GM18505 (cell line): ENCODE data around the gene NBL1.
"Not testable (repeated sequence)": the region's sequence is repeated elsewhere in the genome, so short reads cannot be mapped to it uniquely, and the experiment has no call there.

Experiments
- ATAC-seq: cut with Tn5 transposase; IDR thresholded peaks from one replicate; pipeline ENCODE4 v1.9.1; 2021; ENCODE audit not compliant: unreplicated experiment
- POLR2A ChIP-seq: IDR thresholded peaks from 4 replicates; pipeline ENCODE4 v1.6.1; 2011; ENCODE audit warnings: borderline replicate concordance; ENCODE audit not compliant: insufficient read depth, insufficient read length; ENCODE audit errors: extremely low read depth

The NBL1 gene

DNA sequence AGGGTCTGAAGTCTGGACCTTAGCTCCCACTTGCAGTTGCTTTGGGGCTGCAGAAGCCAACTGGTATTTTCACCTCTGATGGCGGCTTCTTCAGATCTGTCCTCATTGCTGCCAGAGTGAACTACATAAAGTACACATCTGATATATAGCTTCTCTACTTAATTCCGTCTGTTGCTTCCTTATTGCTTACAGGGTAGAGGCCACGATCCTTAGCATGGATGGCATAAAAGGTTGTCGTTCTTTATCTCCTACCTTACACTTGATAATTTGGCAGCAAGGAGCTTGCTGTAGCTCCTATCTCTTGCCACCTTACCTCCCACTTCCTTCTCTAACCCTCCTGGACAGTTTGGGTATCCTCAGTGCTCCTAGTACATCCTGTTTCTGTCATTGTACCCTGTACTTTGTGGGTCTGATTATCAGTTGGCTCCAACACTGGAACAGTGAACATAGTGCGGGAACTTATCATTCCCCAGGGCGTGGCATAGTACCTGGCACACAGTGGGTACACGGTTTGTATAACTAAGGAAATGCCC, 30.9 kb upstream of the NBL1 start:
- TF ChIP-seq POLR2A: no peak
- no peak for ATAC-seq

DNA sequence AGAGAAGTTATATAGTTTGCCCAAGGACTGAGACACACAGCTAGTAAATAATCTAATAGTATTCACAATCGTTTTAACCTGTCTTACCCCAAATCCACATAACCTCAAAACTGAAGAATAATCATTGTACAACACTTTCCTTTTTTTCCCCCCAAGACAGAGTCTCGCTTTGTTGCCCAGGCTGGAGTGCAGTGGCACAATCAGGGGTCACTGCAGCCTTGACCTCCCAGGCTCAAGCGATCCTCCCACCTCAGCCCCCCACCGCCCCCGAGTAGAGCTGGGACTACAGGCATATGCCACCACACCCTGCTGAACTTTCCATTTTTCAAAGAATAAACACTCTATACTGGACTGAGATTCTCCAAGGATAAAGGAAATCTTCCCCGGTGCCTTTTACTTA, 28.7 kb upstream of the NBL1 start:
- no peak for TF ChIP-seq POLR2A
- ATAC-seq: no peak

DNA sequence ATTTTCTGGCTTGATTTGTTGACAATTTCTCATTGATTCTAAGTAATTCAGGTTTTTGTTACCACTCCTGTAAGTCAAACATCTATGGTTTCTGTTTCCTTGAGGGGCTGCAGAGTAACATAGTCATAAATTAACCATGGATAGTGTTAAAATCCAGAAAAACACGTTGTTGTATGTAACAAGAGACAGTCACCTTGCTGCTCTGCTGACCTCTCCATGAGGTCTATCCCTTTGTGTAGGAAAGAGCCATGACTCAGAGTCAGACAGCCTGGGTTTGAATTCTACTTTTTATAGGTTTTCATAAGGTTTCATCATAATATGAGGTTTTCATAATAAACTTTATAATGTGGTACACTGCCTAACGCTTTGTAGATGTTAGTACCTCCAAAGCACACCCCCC, 27.6 kb upstream of the NBL1 start:
- ATAC-seq: no peak
- no peak for TF ChIP-seq POLR2A

DNA sequence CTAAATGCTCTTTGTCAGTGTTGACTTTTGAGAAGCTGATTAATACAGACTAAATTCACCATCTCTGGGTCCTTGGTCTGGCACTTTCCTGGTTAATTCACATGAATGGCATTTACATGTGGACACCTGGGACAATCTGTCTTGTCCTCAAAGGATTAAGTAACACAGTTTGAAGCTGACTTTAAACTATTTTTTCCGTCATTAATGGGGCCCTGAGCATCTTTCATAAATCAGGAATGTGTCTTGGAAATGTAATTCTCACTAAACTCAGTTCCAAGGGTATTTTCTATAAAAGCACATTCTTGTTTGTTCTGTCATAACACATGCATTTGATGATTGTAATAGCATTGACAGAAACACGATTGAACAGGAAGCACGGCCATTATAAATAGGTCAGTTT, 26.7 kb upstream of the NBL1 start:
- TF ChIP-seq POLR2A: no peak
- no peak for ATAC-seq

DNA sequence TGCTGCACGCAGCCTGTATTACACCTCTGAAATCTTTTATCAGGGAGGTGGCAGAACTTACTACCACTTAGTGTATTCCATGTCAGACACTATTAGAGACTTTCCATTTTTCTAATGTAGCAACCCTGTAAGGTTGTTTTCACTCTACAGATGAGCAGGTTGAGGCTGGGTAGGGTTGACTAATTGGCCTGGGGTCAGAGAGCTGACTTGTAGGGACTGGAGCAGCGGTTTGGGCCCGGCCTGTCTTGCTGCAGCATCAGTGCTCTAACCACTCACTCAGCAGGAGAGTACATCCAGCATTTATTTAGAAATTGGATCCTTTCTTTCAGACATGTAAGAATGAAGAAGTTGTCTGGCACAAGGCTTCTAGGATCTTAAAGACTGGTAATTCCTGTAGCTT, 25.7 kb upstream of the NBL1 start:
- TF ChIP-seq POLR2A: no peak
- ATAC-seq: no peak

DNA sequence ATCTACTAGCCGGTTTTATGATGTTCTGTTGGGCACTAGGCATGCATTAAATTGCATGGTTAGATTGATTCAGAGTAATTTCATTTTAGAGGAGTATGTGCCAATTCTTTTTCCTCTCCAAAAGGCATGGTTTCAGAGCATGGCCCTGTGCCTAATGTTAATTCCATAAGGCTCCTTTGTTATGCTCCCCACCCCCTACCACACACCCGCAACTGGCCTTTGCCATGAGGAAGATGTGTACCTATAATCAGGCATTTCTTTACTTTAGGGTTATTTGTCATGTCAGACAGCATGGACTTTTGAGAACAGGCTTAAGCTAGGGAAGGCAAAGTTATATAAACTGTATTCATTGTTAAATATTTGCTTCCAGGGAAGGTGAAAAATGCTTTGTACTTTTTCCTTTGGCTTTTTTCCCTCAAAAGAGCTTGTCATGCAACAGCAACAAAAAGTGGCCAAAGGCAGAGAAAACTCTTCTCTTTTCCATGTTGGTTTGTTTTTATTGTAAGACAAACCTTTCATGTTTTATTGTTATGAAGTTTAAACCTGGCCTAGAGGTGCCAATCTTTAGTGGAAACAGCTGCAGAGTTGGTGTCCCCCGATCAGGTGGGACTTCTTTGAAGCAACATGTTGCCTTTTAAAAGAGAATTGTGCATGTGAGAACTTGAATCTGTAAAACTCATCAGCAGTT, 24.3 kb upstream of the NBL1 start:
- ATAC-seq: no peak
- no peak for TF ChIP-seq POLR2A

DNA sequence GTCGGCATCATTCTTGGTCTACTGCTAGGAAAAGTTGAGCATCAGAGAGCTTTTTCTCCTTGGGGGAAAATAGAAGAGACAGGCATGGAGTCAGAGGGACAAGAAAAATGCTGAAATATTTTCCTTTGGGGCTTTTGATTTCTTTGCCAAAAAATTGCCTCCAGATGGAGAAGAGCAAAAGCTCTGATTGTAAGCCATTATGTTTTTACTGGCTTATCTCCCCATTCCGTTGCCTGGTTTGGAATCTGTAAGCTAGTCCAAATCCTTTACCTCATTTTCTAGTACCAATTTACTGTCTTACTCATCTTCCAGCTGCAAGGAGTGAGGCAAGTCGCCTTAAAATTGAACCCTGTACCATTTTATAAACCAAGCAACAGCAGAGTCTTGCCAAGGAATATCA, 23.3 kb upstream of the NBL1 start:
- no peak for ATAC-seq
- no peak for TF ChIP-seq POLR2A

DNA sequence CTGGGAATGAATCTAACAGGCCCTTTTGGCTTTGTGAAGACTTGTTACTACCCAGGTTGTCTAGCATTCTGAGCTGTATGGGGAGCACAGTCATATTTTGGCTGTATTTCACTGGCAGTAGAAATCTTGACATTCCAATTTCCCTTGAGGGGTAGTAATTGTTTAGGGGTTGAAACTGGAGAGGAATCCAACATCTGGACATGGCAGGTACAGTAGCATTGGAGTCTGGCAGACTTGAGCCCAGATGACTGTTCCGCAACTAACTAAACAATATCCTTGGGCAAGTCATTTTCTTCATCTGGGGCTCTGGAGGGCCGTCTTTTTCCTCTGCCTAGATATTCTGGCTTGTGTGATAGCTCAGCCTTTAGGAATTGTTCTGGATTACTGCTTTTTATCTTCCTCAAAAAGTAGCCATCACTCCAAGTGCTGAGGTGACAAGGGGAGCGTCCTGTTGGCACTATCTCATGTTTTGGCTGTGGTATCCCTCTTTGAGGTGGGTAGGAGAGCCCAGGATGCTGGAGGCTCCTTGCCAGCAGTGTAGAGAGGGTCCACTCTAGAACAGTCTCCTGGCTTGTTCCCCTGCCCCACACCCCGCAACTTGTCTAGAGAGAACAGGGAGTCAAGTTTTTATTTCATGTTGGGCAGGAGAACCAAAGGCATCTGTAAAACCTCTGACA, 22.7 kb upstream of the NBL1 start:
- ATAC-seq: no peak
- no peak for TF ChIP-seq POLR2A

DNA sequence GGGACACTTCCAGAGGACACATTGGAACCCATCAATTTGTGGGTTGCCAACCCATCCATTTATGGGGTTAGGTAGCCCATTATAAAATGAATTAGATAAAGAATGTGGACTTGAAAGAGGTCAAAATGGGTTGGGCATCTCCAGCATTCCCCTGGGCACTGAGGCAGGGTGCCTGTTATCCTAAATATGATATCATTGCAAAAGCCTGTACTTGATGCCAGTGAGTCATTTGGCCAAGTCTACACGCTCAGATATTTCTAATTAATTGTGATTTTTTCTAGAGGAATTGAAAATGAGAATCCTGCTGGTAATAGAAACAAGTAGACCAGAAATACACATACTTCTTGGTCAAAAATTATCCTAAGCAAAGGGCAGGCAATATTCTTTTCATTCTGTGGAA, 21.9 kb upstream of the NBL1 start:
- TF ChIP-seq POLR2A: no peak
- ATAC-seq: no peak

DNA sequence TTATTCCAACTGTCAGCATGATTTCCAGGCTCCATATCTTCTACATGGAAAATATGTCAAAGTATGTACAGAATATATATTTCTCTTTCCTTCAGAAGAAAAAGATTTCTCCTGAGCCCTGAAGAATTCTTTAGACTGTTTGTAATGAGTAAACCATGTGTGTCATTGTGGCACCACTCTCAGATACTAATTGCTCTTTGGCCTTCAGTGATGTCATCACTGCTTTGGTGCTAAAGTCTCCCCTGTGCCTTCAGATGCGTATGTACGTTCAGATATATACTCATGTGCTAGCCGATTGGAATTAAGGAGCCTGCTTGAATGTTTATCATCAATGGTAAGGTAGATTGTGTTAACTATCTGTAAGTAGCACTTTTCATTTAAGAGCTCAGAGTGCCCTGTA, 20.6 kb upstream of the NBL1 start:
- no peak for TF ChIP-seq POLR2A
- ATAC-seq: no peak

DNA sequence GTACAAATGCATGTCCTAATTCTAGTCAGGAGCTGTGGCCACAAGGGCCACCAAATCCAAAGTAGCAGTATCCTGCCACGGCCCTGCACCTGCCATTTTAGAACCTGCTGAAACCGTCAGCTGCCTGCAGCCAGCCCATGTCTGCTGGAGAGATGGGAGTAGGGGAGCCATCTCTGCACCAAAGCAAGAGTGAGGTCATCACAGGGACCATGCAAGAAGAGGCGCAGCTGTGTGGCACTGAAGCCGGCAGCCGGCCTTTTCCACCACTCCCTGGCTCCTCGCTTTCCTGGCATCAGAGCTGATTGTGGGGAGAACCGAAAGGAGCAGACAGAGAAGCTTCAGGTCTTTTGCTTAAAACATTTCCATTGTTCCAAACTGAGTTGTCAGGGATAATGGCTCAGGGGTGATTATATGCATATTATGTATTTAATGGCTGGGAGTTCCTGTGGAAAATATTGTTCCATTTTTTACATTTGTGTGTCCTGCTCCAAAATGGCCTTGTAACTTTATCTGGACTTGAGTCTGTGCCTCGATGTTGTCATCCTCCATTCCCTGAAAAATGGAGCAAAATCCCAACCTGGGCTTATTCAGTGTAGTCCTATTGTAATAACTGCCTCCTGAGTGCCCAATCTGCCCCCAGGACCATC, 18.7 kb upstream of the NBL1 start:
- no peak for ATAC-seq

DNA sequence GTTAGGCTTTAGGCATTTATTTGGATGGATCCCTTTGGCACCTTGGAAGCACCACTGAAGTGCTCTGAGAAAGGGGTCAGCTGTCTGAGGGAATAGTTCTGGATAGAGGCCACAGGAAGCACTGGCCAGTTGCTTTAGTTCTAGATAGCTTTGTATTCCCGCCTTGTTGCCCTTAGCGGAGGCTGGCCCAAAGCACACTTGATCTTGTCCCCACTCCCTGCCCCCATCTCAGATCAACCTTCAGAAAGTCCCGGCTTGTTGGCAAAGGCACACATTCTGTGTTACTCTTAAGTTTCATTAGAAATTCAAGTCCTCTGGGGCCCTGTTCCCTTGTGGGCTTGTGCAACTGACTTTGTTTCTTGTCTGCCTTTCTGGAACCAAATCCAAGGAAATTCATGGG, 15.2 kb upstream of the NBL1 start:
- no peak for ATAC-seq
- TF ChIP-seq POLR2A: no peak

More for the DNA sequence above, 18.7 kb upstream of the NBL1 start:
- no peak for TF ChIP-seq POLR2A

DNA sequence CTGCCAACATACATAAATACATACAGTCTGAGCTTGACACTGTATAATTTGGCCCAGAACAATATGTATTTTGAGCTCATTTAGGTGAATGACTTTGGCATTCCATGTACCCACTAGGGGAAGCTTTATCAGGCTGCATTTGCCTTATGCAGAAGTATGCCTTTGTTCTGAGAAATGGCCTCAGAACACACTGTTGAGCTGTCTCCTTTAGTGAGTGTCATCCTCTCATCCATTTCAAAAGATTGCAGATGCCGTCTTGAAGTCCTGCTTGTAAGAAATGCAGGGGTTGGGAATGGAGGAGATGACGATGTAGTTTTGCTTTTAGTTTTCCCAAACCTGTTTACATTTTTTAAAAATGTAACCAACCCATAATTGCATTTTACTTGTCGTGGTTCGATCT, 14.8 kb upstream of the NBL1 start:
- ATAC-seq: no peak
- TF ChIP-seq POLR2A: no peak

DNA sequence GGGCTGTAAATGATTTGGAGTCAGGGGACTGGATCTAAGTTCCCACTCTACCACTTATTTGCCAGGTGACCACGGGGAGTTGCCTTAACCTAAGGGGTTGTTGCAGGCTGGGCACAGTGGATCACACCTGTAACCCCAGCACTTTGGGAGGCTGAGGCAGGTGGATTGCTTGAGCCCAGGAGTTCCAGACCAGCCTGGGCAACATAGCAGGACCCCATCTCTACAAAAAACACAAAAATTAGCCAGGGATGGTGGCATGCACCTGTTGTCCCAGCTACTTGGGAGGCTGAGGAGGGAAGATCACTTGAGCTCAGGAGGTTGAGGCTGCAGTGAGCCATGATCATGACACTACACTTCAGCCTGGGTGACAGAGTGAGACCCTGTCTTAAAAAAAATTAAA, 13.9 kb upstream of the NBL1 start:
- ATAC-seq: not testable (repeated sequence)
